ENCODE data around the gene AGRN. TPM values are rescaled to one million over a fixed set of nuclear protein-coding genes. Genes with fewer than 3 reads are reported as not detected.

The AGRN gene
- total RNA-seq, result 10 to 100 TPM; 50.6 to 84.8 (median 71.1) TPM

- no peak for DNase-seq (ENCODE audit: low spot score in 2 of 2)
These were observed at the start of gene AGRN for GRCh38 chr1:1020000-1020404. Gene AGRN (plus strand): TSS chr1:1020120. CDS start chr1:1020173, 53 bp downstream.

GRCh38 chr1:970242-970972 is 49.5 kb upstream of the AGRN start:
- H3K27ac ChIP-seq, result no peak overlapping the region
- no peaks in the 10 kb centered on the region for H3K9me3 ChIP-seq
- H3K4me1 ChIP-seq, result peaks cover 43% of the 10 kb centered on the region
- H3K4me3 ChIP-seq, result no peak overlapping the region
- WGBS, result 33% methylated on average over 12 of the region's 33 CpGs
- peaks cover 61% of the 10 kb centered on the region for H3K27me3 ChIP-seq
- TF ChIP-seq EP300 (IDR thresholded peaks at IDR 0.05) (no peak), POLR2AphosphoS5 (IDR thresholded peaks at IDR 0.05) (no peak), POLR2A (IDR thresholded peaks at IDR 0.05) (no peak), CTCF (IDR thresholded peaks at IDR 0.05) (no peak)
- DNase-seq (ENCODE audit: low spot score in 2 of 2), result no peak
- no peaks in the 10 kb centered on the region for H3K36me3 ChIP-seq

More at GRCh38 chr1:1020000-1020404, at the start of gene AGRN:
- peak within 1 kb of the TSS; percentile 75 for H3K4me3 ChIP-seq
- H3K27me3 ChIP-seq, result no peaks in the 10 kb centered on the region
- no peaks in the 10 kb centered on the region for H3K36me3 ChIP-seq
- no peaks in the 10 kb centered on the region for H3K9me3 ChIP-seq
- peak within 1 kb of the TSS; percentile 90 for H3K27ac ChIP-seq
- WGBS, result 0% methylated on average over 1 of the region's 58 CpGs
- no peak for TF ChIP-seq CTCF (IDR thresholded peaks at IDR 0.05)
- TF ChIP-seq POLR2A (IDR thresholded peaks at IDR 0.05), result no peak
- TF ChIP-seq EP300 (IDR thresholded peaks at IDR 0.05), result no peak
- no peak for TF ChIP-seq POLR2AphosphoS5 (IDR thresholded peaks at IDR 0.05)
- peaks cover 49% of the 10 kb centered on the region for H3K4me1 ChIP-seq

GRCh38 chr1:970973-971730 is 48.8 kb upstream of the AGRN start:
- peaks cover 68% of the 10 kb centered on the region for H3K27me3 ChIP-seq
- DNase-seq (ENCODE audit: low spot score in 2 of 2), result no peak
- no CpG with 5 or more reads among the region's 42 CpGs for WGBS
- peaks cover 43% of the 10 kb centered on the region for H3K4me1 ChIP-seq
- H3K4me3 ChIP-seq, result no peak overlapping the region
- H3K9me3 ChIP-seq, result no peaks in the 10 kb centered on the region
- H3K36me3 ChIP-seq, result no peaks in the 10 kb centered on the region
- no peak overlapping the region for H3K27ac ChIP-seq
- TF ChIP-seq POLR2AphosphoS5 (IDR thresholded peaks at IDR 0.05), result no peak
- no peak for TF ChIP-seq POLR2A (IDR thresholded peaks at IDR 0.05)
- no peak for TF ChIP-seq EP300 (IDR thresholded peaks at IDR 0.05)
- no peak for TF ChIP-seq CTCF (IDR thresholded peaks at IDR 0.05)

- TF ChIP-seq CTCF (IDR thresholded peaks at IDR 0.05) (no peak), EP300 (IDR thresholded peaks at IDR 0.05) (no peak), POLR2AphosphoS5 (IDR thresholded peaks at IDR 0.05) (no peak), POLR2A (IDR thresholded peaks at IDR 0.05) (no peak)
- Histone ChIP-seq H3K27ac (no peak overlapping the region), H3K4me3 (no peak overlapping the region), H3K4me1 (peaks cover 39% of the 10 kb centered on the region), H3K36me3 (no peaks in the 10 kb centered on the region), H3K9me3 (no peaks in the 10 kb centered on the region), H3K27me3 (peaks cover 71% of the 10 kb centered on the region)
- 87% methylated on average over 29 of the region's 34 CpGs for WGBS
- DNase-seq (ENCODE audit: low spot score in 2 of 2), result no peak
These were observed 48.0 kb upstream of the AGRN start for GRCh38 chr1:971751-972506.

All from suprapubic skin (tissue), 4 donors.